ENCODE measurements around the gene ADAMTS8.
A peak's percentile ranks its signal among the peaks of the same experiment; 100 is the strongest.

The ADAMTS8 gene

GRCh38 chr11:130400781-130401483 is 27.5 kb downstream of the ADAMTS8 start:
- Histone ChIP-seq H3K27me3 (peaks cover 0 to 9% (median 0%) of the 10 kb centered on the region in 11 experiments; a peak in 5 of 22 replicates), H3K27ac (peak overlapping the region in 6 of 11 experiments; percentile 26 to 55 (median 40); a peak in 10 of 22 replicates), H3K36me3 (no peaks in the 10 kb centered on the region), H3K4me2 (peak overlapping the region; percentile 77 to 97 (median 87)), H4K20me1 (peaks cover 0 to 13% (median 0%) of the 10 kb centered on the region in 11 experiments; a peak in 4 of 22 replicates), H3K9ac (peak overlapping the region in 4 of 11 experiments; percentile 1 to 28 (median 10); a peak in 4 of 22 replicates), H3K9me3 (replicated peaks in 1 of 11) (no peaks in the 10 kb centered on the region), H3K4me3 (0 out of 20 replicates have a peak overlapping the region, but pooled peaks of 1 of the 10 experiments have one; percentile 13), H3K4me1 (peaks cover 20 to 67% (median 43%) of the 10 kb centered on the region in 10 experiments)
- TF ChIP-seq Cebpa-rat (IDR thresholded peaks at IDR 0.05), result no peak

GRCh38 chr11:130399196-130399595 is 29.2 kb downstream of the ADAMTS8 start:
- Histone ChIP-seq H4K20me1 (peaks cover 0 to 13% (median 0%) of the 10 kb centered on the region in 11 experiments; a peak in 4 of 22 replicates), H3K27me3 (peaks cover 0 to 15% (median 5%) of the 10 kb centered on the region in 11 experiments; a peak in 7 of 22 replicates), H3K27ac (no peak overlapping the region), H3K9ac (no peak overlapping the region), H3K9me3 (replicated peaks in 1 of 11) (no peaks in the 10 kb centered on the region), H3K36me3 (no peaks in the 10 kb centered on the region), H3K4me1 (peaks cover 20 to 66% (median 43%) of the 10 kb centered on the region in 10 experiments), H3K4me3 (no peak overlapping the region), H3K4me2 (peak overlapping the region in 3 of 11 experiments; percentile 7 to 91 (median 87); a peak in 3 of 22 replicates)
- TF ChIP-seq Cebpa-rat (IDR thresholded peaks at IDR 0.05), result no peak

DNA sequence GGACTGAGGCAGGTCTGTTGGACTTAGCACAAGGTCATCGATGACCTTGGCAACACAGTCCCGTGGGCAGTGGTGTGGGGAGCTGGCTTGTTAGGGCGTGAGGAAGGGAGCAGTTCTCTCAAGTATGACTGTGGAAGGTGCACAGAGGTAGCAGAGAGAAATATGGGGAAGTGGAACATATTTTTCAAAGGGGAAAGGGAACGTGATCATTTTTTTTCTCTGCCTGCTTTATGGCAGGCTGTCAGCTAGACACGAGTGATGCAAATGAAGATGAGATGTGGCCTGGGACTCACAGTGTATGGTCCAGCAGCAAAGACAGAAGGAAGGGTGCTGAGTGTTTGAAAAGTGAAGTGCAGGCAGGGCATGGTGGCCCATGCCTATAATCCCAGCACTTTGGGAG is 30.6 kb downstream of the ADAMTS8 start:
- no peak for TF ChIP-seq Cebpa-rat (IDR thresholded peaks at IDR 0.05)
- no peaks in the 10 kb centered on the region for H3K36me3 ChIP-seq

DNA sequence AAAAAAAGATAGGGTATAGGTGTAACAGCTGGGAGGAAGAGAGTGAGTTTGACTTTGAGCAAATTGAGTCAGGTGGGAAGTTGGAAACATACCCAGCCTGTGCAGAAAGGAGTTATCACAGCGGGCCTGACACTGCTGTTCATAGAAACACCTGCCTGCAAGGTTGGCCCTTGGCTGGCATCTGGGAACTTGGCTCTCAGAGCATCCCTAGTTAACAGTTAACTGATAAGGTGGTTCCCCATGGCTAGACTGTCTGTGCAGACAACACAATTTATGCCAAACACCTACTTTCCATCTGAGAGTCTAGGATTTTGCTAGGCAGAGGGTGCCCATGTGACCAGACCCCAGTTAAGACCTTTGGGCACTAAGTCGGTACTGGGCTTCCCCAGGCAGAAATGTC is 31.4 kb downstream of the ADAMTS8 start:
- Histone ChIP-seq H4K20me1 (peaks cover 0 to 13% (median 0%) of the 10 kb centered on the region in 11 experiments; a peak in 4 of 22 replicates), H3K27me3 (peaks cover 0 to 24% (median 13%) of the 10 kb centered on the region in 11 experiments; a peak in 10 of 22 replicates), H3K4me1 (peaks cover 25 to 50% (median 31%) of the 10 kb centered on the region in 10 experiments), H3K9me3 (replicated peaks in 1 of 11) (no peaks in the 10 kb centered on the region), H3K4me2 (no peak overlapping the region), H3K36me3 (no peaks in the 10 kb centered on the region), H3K4me3 (no peak overlapping the region), H3K9ac (no peak overlapping the region), H3K27ac (no peak overlapping the region)
- no peak for TF ChIP-seq Cebpa-rat (IDR thresholded peaks at IDR 0.05)

More for the DNA sequence above, 30.6 kb downstream of the ADAMTS8 start:
- Histone ChIP-seq H3K9ac (no peak overlapping the region), H3K4me1 (peaks cover 20 to 52% (median 36%) of the 10 kb centered on the region in 10 experiments), H3K9me3 (replicated peaks in 1 of 11) (no peaks in the 10 kb centered on the region), H3K27ac (no peak overlapping the region), H3K4me3 (no peak overlapping the region), H3K27me3 (peaks cover 0 to 16% (median 6%) of the 10 kb centered on the region in 11 experiments; a peak in 8 of 22 replicates), H3K4me2 (peak overlapping the region in 2 of 11 experiments; percentile 25 to 49; a peak in 3 of 22 replicates), H4K20me1 (peaks cover 0 to 13% (median 0%) of the 10 kb centered on the region in 11 experiments; a peak in 4 of 22 replicates)

DNA sequence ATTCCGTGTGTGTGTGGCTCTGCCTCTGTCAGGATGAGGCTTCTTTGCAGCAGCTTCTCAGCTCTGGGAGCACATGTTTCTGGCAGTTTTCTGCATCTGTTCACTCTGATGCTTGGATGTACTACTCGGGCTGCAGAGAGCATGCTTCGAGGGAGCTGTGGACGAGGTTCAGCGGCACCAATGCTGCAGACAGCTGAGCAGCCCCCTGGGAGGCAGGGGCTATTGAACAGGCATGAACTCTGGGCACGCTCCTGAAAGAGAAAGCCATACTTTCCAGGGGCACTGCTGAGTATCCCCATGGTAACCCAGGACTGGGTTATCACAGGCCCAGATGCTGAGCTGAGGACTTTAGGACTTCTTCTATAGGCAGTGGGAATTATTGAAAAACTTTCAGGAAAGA is 33.8 kb downstream of the ADAMTS8 start:
- no peak overlapping the region for H3K4me3 ChIP-seq
- H3K9ac ChIP-seq, result no peak overlapping the region
- H3K4me2 ChIP-seq, result no peak overlapping the region
- peaks cover 8 to 28% (median 15%) of the 10 kb centered on the region in 10 experiments for H3K4me1 ChIP-seq
- H3K9me3 ChIP-seq (replicated peaks in 1 of 11), result no peaks in the 10 kb centered on the region
- no peaks in the 10 kb centered on the region for H3K36me3 ChIP-seq
- H3K27ac ChIP-seq, result no peak overlapping the region
- H4K20me1 ChIP-seq, result peaks cover 0 to 3% (median 0%) of the 10 kb centered on the region in 11 experiments; a peak in 2 of 22 replicates
- TF ChIP-seq Cebpa-rat (IDR thresholded peaks at IDR 0.05), result no peak
- peaks cover 0 to 33% (median 21%) of the 10 kb centered on the region in 11 experiments; a peak in 15 of 22 replicates for H3K27me3 ChIP-seq

DNA sequence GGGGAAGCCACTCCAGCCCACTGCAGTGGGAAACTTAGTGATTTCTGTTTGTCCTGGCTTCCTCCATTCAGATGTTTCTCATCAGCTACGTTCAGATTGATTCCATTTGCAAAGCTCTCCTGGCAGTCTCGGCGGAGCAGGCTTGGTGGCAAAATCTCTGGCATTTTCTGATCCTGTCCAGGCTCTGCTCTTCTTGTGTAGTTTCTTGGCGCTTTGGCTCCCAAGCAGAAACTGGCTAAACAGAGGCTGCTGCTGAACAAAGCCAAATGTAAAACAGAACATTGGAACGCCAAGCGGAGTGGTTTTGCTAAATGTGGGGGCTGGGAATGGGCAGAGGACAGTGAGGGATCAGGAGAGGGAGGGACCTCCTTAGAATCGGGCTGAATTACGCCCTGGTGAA is 36.7 kb downstream of the ADAMTS8 start:
- H3K27me3 ChIP-seq, result peaks cover 9 to 49% (median 35%) of the 10 kb centered on the region in 11 experiments; a peak in 21 of 22 replicates
- no peak overlapping the region for H3K9ac ChIP-seq
- H3K36me3 ChIP-seq, result no peaks in the 10 kb centered on the region
- no peaks in the 10 kb centered on the region for H3K9me3 ChIP-seq (replicated peaks in 1 of 11)
- H3K4me1 ChIP-seq, result peaks cover 13 to 32% (median 27%) of the 10 kb centered on the region in 10 experiments; a peak in 19 of 20 replicates
- TF ChIP-seq Cebpa-rat (IDR thresholded peaks at IDR 0.05), result no peak
- H3K27ac ChIP-seq, result no peak overlapping the region
- H3K4me2 ChIP-seq, result peak overlapping the region in 4 of 11 experiments; percentile 1 to 15 (median 10); a peak in 2 of 22 replicates
- no peak overlapping the region for H3K4me3 ChIP-seq
- H4K20me1 ChIP-seq, result peaks cover 0 to 11% (median 0%) of the 10 kb centered on the region in 11 experiments; a peak in 3 of 22 replicates

DNA sequence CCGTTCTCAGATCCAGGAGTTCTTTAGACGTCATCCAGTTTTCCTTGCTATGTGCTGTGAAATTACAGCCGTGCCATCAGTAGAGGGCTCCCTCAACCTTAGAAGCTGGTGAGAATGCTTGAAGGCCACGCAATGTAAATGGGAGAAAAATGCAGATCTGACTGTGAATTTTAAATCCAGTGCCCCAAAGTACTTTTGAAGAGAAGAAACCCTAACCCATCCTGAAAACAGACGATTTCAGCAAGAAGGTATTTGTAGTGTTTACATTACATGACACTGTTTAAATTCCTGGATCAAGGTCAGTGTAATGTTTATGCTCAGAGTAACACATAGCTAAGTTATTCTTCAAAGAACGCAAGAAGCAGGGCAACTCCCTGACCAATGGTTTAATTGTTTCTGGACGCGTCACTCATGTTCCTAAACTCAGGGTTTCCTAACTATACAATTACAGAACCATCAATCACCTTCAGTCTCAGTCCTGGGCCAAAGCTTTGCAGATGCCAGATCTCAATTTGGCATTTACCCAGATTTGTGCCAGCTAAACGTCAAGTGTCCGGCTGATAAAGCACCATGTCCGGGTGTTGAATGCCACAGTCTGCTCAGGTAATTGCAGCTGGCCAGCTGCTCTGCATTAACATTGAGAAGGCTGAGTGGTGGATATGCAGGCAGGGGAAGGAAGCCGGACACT is 38.2 kb downstream of the ADAMTS8 start:
- H3K27me3 ChIP-seq, result peaks cover 21 to 64% (median 49%) of the 10 kb centered on the region in 11 experiments
- H3K4me1 ChIP-seq, result peaks cover 13 to 32% (median 27%) of the 10 kb centered on the region in 10 experiments; a peak in 19 of 20 replicates
- H3K4me2 ChIP-seq, result peak overlapping the region in 9 of 11 experiments; percentile 68 to 87 (median 80); a peak in 16 of 22 replicates
- H3K36me3 ChIP-seq, result no peaks in the 10 kb centered on the region
- no peak overlapping the region for H3K4me3 ChIP-seq
- no peak for TF ChIP-seq Cebpa-rat (IDR thresholded peaks at IDR 0.05)
- no peak overlapping the region for H3K27ac ChIP-seq
- H3K9ac ChIP-seq, result no peak overlapping the region
- H3K9me3 ChIP-seq (replicated peaks in 1 of 11), result no peaks in the 10 kb centered on the region
- H4K20me1 ChIP-seq, result peaks cover 0 to 11% (median 0%) of the 10 kb centered on the region in 11 experiments; a peak in 3 of 22 replicates

- Histone ChIP-seq H3K4me2 (peak overlapping the region; percentile 34 to 87 (median 76)), H3K4me1 (peaks cover 13 to 32% (median 27%) of the 10 kb centered on the region in 10 experiments; a peak in 19 of 20 replicates), H3K4me3 (peak overlapping the region in 4 of 10 experiments; percentile 0 to 36 (median 16); a peak in 3 of 20 replicates), H3K27me3 (peaks cover 29 to 67% (median 56%) of the 10 kb centered on the region in 11 experiments), H4K20me1 (peaks cover 0 to 18% (median 0%) of the 10 kb centered on the region in 11 experiments; a peak in 4 of 22 replicates), H3K36me3 (no peaks in the 10 kb centered on the region), H3K9ac (0 out of 22 replicates have a peak overlapping the region, but pooled peaks of 2 of the 11 experiments have one; percentile 18 to 29), H3K27ac (no peak overlapping the region), H3K9me3 (replicated peaks in 1 of 11) (no peaks in the 10 kb centered on the region)
- TF ChIP-seq Cebpa-rat (IDR thresholded peaks at IDR 0.05), result no peak
These were observed 39.0 kb downstream of the ADAMTS8 start for GRCh38 chr11:130389335-130389935.

Measured in BLaER1 treated with 17β-estradiol and CSF1 and Interleukin-3, amounts not matched to agents 10 nM and 100 nM (cell line).